SU-DHL-6 (cell line): ENCODE results near the gene SIGLEC7.

Experiments used
- H2AFZ ChIP-seq: fragments of 200-600 bp; sonication (generic); 2 replicates; pipeline ENCODE4 v1.6.1; 2014; ENCODE audit warnings: low read depth, mild to moderate bottlenecking, moderate library complexity, mixed read lengths, antibody characterized with exemption, low read length; ENCODE audit not compliant: severe bottlenecking
- H3F3A ChIP-seq: fragments of 200-600 bp; shearing (Covaris generic); 2 replicates; pipeline ENCODE4 v1.6.0; 2016; ENCODE audit warnings: antibody characterized with exemption, mild to moderate bottlenecking; ENCODE audit not compliant: insufficient read depth
- H3K27ac ChIP-seq: fragments of 200-600 bp; sonication (generic); 2 replicates; pipeline ENCODE4 v1.5.1; 2016; ENCODE audit warnings: low read depth, mild to moderate bottlenecking, low read length, moderate library complexity, mixed read lengths
- H3K27me3 ChIP-seq: fragments of 200-600 bp; sonication (generic), shearing (Covaris generic); 2 replicates; pipeline ENCODE4 v1.6.0; 2014; ENCODE audit warnings: mild to moderate bottlenecking, low read length
- H3K36me3 ChIP-seq: fragments of 200-600 bp; sonication (generic); 2 replicates; pipeline ENCODE4 v1.6.1; 2014; ENCODE audit warnings: mild to moderate bottlenecking, low read length, mixed read lengths
- H3K4me2 ChIP-seq: fragments of 300-600, 200-600 bp; shearing (Covaris generic), sonication (generic); 2 replicates; pipeline ENCODE4 v1.6.0; 2014; ENCODE audit warnings: low read length, low read depth, mild to moderate bottlenecking; ENCODE audit not compliant: poor library complexity, severe bottlenecking
- H3K4me3 ChIP-seq: fragments of 200-600 bp; sonication (generic); 2 replicates; pipeline ENCODE4 v1.5.1; 2014; ENCODE audit warnings: antibody characterized with exemption, low read length, mild to moderate bottlenecking, mixed read lengths; ENCODE audit not compliant: insufficient read depth, poor library complexity, severe bottlenecking
- H3K79me2 ChIP-seq: fragments of 200-600 bp; sonication (generic); 2 replicates; pipeline ENCODE4 v1.6.1; 2014; ENCODE audit warnings: mild to moderate bottlenecking, low read length, moderate library complexity; ENCODE audit not compliant: insufficient read depth
- H3K9ac ChIP-seq: fragments of 200-600 bp; sonication (generic); 2 replicates; pipeline ENCODE4 v1.7.0; 2014; ENCODE audit warnings: mild to moderate bottlenecking, low read length
- H3K9me2 ChIP-seq: fragments of 200-600 bp; sonication (generic); replicated peaks from 2 replicates; pipeline ENCODE4 v1.6.1; 2014; ENCODE audit warnings: low read length; ENCODE audit not compliant: insufficient read depth
- H3K9me3 ChIP-seq: fragments of 200-600 bp; sonication (generic); 2 replicates; pipeline ENCODE4 v1.6.1; 2014; ENCODE audit warnings: low read length, mixed read lengths; ENCODE audit not compliant: insufficient read depth
- H4K20me1 ChIP-seq: fragments of 200-600 bp; sonication (generic); 2 replicates; pipeline ENCODE4 v1.6.1; 2014; ENCODE audit warnings: low read depth, mild to moderate bottlenecking, antibody characterized with exemption, low read length, moderate library complexity, mixed read lengths
- CTCF ChIP-seq: fragments of 200-600 bp; sonication (generic); IDR thresholded peaks from one replicate; pipeline ENCODE4 v1.5.1; 2017; ENCODE audit warnings: antibody characterized with exemption, mild to moderate bottlenecking, low read length, moderate library complexity; ENCODE audit not compliant: insufficient read depth, poor library complexity, severe bottlenecking
- EZH2phosphoT487 ChIP-seq: fragments of 200-600 bp; sonication (generic), shearing (Covaris generic); conservative IDR thresholded peaks from 2 replicates; pipeline ENCODE4 v1.6.1; 2018; ENCODE audit warnings: mild to moderate bottlenecking, antibody characterized with exemption, low read length, moderate library complexity, mixed read lengths

The SIGLEC7 gene

GRCh38 chr19:51157265-51157664 is 15.2 kb downstream of the SIGLEC7 start:
- Histone ChIP-seq H4K20me1 (no peaks in the 10 kb centered on the region), H2AFZ (no peak overlapping the region), H3K36me3 (no peaks in the 10 kb centered on the region), H3F3A (no peaks in the 10 kb centered on the region), H3K4me2 (no peak overlapping the region), H3K27me3 (no peaks in the 10 kb centered on the region), H3K9me2 (no peaks in the 10 kb centered on the region), H3K9me3 (no peaks in the 10 kb centered on the region), H3K4me3 (no peak overlapping the region), H3K27ac (no peak overlapping the region), H3K9ac (no peak overlapping the region), H3K79me2 (no peaks in the 10 kb centered on the region)
- TF ChIP-seq CTCF: no peak
- no peak for TF ChIP-seq EZH2phosphoT487

- H3K27ac ChIP-seq: no peak overlapping the region
- H3K9me2 ChIP-seq: no peaks in the 10 kb centered on the region
- no peak overlapping the region for H3K4me2 ChIP-seq
- no peak overlapping the region for H3K4me3 ChIP-seq
- no peaks in the 10 kb centered on the region for H3K27me3 ChIP-seq
- no peaks in the 10 kb centered on the region for H3F3A ChIP-seq
- TF ChIP-seq EZH2phosphoT487 (no peak), CTCF (peak; percentile 70)
- no peaks in the 10 kb centered on the region for H4K20me1 ChIP-seq
- no peak overlapping the region for H2AFZ ChIP-seq
- H3K9ac ChIP-seq: no peak overlapping the region
- no peaks in the 10 kb centered on the region for H3K36me3 ChIP-seq
- no peaks in the 10 kb centered on the region for H3K9me3 ChIP-seq
- no peaks in the 10 kb centered on the region for H3K79me2 ChIP-seq
Measured at GRCh38 chr19:51158474-51159129, 16.5 kb downstream of the SIGLEC7 start.

- H3K79me2 ChIP-seq: no peaks in the 10 kb centered on the region
- H4K20me1 ChIP-seq: no peaks in the 10 kb centered on the region
- no peaks in the 10 kb centered on the region for H3K9me3 ChIP-seq
- no peak overlapping the region for H3K27ac ChIP-seq
- H3K27me3 ChIP-seq: no peaks in the 10 kb centered on the region
- no peak overlapping the region for H3K4me3 ChIP-seq
- H3K36me3 ChIP-seq: no peaks in the 10 kb centered on the region
- H3K9me2 ChIP-seq: no peaks in the 10 kb centered on the region
- no peak overlapping the region for H3K9ac ChIP-seq
- H2AFZ ChIP-seq: no peak overlapping the region
- H3F3A ChIP-seq: no peaks in the 10 kb centered on the region
- no peak for TF ChIP-seq CTCF
- TF ChIP-seq EZH2phosphoT487: no peak
- H3K4me2 ChIP-seq: no peak overlapping the region
Measured at GRCh38 chr19:51159656-51160055, 17.6 kb downstream of the SIGLEC7 start.
